Urinary bladder (tissue), 4 donors: Measurements from ENCODE around the gene EID3. TPM values are rescaled to one million over a fixed set of nuclear protein-coding genes. Genes with fewer than 3 reads are reported as not detected.
"Not testable (repeated sequence)": the region's sequence is repeated elsewhere in the genome, so short reads cannot be mapped to it uniquely, and the experiment has no call there.

ENCODE experiments used
- DNase-seq: peaks from one replicate; pipeline ENCODE4 v3.0.0-alpha.2; 2015; ENCODE audit errors: extremely low spot score
- H3K27ac ChIP-seq: one replicate; pipeline ENCODE4 v1.5.1; 2013; ENCODE audit warnings: low read depth, mild to moderate bottlenecking, moderate library complexity
- H3K36me3 ChIP-seq: one replicate; pipeline ENCODE4 v1.6.1; 2013; ENCODE audit warnings: mild to moderate bottlenecking, moderate library complexity; ENCODE audit not compliant: insufficient read depth
- H3K4me1 ChIP-seq: one replicate; pipeline ENCODE4 v1.6.1; 2013; ENCODE audit warnings: mild to moderate bottlenecking, moderate library complexity; ENCODE audit not compliant: insufficient read depth
- H3K4me3 ChIP-seq: one replicate; pipeline ENCODE4 v1.5.1; 2013; ENCODE audit warnings: low read depth, low read length
- WGBS: extraction: QIAGEN DNeasy Blood & Tissue Kit; methylation state at CpG from one replicate; pipeline ENCODE4 v1.1.7; 2013; 5-methylcytosine and 5-hydroxymethylcytosine counted together
- polyA plus RNA-seq: library from polyadenylated mRNA; stranded (reverse); fragments of 200-250 nt; gene quantifications from one replicate; pipeline ENCODE4 v1.2.3, GENCODE V29; 2013
- total RNA-seq: library from RNA; depleted of rRNA; stranded (reverse); fragments of >200 nt; gene quantifications from one replicate; pipeline ENCODE4 v1.2.3, GENCODE V29; 2014
- donor health status: healthy with polysubstance abuse.
- donor health status: healthy.

The EID3 gene
- total and polyA plus RNA-seq, 2 donors = 2.2 to 7.7 TPM

DNA sequence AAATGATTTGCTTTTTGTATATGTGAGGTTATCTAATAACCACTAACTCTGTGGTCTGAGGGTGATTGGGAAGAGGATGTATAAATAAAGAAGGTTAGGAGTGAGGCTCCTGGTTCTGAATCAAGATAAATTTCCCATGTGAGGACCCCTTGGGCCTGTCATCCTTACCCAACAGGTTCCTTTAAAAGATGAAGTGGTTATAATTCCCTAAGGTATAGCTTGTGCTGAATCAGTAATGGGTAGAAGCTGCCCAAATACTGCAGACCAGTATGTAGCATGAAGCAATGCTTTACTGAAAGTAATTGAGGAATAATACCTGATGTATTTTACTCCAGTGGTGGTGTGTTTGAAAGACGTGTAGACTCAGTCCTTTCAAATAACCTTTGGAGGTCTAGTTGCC is 8.7 kb downstream of the EID3 start:
- DNase-seq = no peak
- 86% methylated on average over 1 of the region's 1 CpG for WGBS
- Histone ChIP-seq H3K27ac (no peak overlapping the region), H3K36me3 (peaks cover 8% of the 10 kb centered on the region), H3K4me1 (no peaks in the 10 kb centered on the region), H3K4me3 (no peak overlapping the region)

GRCh38 chr12:104312654-104313053 is 9.1 kb downstream of the EID3 start:
- no peak for DNase-seq
- no peaks in the 10 kb centered on the region for H3K4me1 ChIP-seq
- H3K4me3 ChIP-seq = no peak overlapping the region
- 96% methylated on average over 1 of the region's 1 CpG for WGBS
- H3K27ac ChIP-seq = no peak overlapping the region
- peaks cover 8% of the 10 kb centered on the region for H3K36me3 ChIP-seq

DNA sequence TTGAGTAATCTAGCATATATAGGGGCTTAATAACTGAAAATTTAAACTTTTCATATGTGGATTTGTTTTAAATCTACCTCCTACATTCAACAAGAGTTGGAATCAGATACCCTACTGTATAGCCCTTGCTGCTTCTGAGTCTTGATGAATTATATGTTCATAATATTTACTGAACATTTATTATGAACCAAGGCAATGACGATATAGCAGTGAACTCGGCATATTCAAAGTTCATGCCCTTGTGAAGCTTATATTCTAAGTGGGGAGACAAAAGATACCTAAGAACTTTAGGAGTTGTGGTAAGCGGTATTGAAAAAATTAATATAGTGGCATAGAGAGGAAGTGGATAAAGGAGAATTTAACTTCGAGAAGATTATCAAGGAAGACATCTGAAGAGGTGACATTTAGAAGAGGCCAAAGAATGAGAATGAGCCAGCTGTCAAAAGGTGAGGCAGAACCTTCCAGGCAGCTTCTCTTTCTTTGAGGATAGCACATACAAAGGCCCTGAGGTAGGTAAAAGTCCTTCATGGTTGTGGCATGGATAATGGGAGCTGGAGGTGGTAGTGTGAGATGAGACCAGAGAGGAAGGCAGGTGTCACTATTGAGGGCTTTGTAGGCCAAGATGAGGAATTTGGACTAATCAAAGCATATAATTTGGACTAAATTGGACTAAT is 10.2 kb downstream of the EID3 start:
- peaks cover 8% of the 10 kb centered on the region for H3K36me3 ChIP-seq
- 62% methylated on average over 4 of the region's 4 CpGs for WGBS
- H3K27ac ChIP-seq = no peak overlapping the region
- no peaks in the 10 kb centered on the region for H3K4me1 ChIP-seq
- H3K4me3 ChIP-seq = no peak overlapping the region
- DNase-seq = no peak

DNA sequence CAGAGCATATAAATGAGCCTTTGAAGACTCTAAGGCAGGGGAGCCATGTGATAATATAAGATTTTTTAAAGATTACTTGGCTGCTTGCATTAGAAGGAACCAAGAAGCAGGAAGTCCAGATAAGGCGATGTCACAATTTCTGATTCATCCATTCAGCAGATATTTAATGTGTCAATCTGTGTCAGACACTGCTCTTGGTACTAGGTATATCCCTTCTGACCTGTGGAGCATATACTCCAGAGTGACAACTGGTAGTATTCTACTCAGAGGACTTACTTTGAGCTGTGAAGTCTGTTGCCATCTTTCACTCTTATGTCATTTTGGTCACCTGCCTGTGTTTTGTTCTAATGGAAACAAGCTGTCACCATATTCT is 10.7 kb downstream of the EID3 start:
- no peak for DNase-seq
- Histone ChIP-seq H3K36me3 (peaks cover 8% of the 10 kb centered on the region), H3K27ac (no peak overlapping the region), H3K4me1 (no peaks in the 10 kb centered on the region), H3K4me3 (no peak overlapping the region)
- 97% methylated on average over 1 of the region's 1 CpG for WGBS

DNA sequence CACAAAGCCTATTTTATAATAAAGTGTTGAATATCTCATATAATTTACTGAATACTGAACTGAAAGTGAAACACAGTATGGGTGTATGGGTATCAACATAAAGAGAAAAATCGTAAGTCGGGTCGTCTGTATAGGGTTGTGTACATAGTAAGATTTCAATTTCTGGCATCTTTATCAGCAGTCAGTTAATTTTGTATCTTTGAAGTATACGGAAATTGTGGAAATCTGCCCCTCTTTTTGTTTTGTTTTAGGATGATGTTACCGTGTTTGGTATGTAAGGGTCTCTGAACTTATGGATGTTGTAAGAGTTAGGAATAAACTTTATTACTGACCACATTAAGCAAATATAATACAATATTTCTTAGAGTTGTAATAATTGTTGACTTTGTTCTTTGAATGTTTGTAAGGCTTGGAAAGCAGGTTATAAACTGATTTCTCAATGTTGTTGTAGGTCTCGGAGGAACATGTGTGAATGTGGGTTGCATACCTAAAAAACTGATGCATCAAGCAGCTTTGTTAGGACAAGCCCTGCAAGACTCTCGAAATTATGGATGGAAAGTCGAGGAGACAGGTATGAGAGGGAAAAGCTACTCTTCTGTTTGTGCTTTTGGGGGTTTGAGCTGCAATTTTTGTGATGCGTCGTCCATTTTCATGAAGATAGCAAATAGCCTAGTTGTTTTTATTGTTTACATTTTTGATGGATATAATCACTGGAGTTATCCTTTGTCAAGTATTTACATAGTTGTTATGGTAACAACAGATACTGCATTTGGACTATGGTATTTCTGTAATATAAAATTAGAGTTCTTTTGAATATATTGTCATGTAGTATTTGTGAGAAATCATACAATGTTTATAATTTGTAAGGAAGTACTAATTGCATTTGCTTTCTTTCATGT is 12.0 kb downstream of the EID3 start:
- Histone ChIP-seq H3K36me3 (peaks cover 10% of the 10 kb centered on the region), H3K27ac (no peak overlapping the region)
- 42% methylated on average over 10 of the region's 10 CpGs for WGBS

GRCh38 chr12:104316936-104317335 is 13.4 kb downstream of the EID3 start:
- Histone ChIP-seq H3K36me3 (peaks cover 12% of the 10 kb centered on the region), H3K4me3 (no peak overlapping the region), H3K27ac (no peak overlapping the region), H3K4me1 (no peaks in the 10 kb centered on the region)
- no peak for DNase-seq

More for the DNA sequence above, 12.0 kb downstream of the EID3 start:
- H3K4me1 ChIP-seq = no peaks in the 10 kb centered on the region
- H3K4me3 ChIP-seq = no peak overlapping the region
- DNase-seq = no peak

GRCh38 chr12:104317538-104318210 is 14.1 kb downstream of the EID3 start:
- H3K4me3 ChIP-seq = no peak overlapping the region
- WGBS = 91% methylated on average over 7 of the region's 7 CpGs
- no peaks in the 10 kb centered on the region for H3K4me1 ChIP-seq
- no peak overlapping the region for H3K27ac ChIP-seq
- DNase-seq = no peak
- H3K36me3 ChIP-seq = peaks cover 10% of the 10 kb centered on the region

- DNase-seq = no peak
- WGBS = 89% methylated on average over 1 of the region's 1 CpG
- H3K27ac ChIP-seq = no peak overlapping the region
- H3K4me1 ChIP-seq = no peaks in the 10 kb centered on the region
- peaks cover 8% of the 10 kb centered on the region for H3K36me3 ChIP-seq
- no peak overlapping the region for H3K4me3 ChIP-seq
Measured at GRCh38 chr12:104319028-104319427, 15.5 kb downstream of the EID3 start.

GRCh38 chr12:104319918-104320626 is 16.5 kb downstream of the EID3 start:
- Histone ChIP-seq H3K27ac (no peak overlapping the region), H3K4me3 (no peak overlapping the region), H3K36me3 (peaks cover 4% of the 10 kb centered on the region), H3K4me1 (no peaks in the 10 kb centered on the region)
- 89% methylated on average over 1 of the region's 1 CpG for WGBS
- DNase-seq = no peak

GRCh38 chr12:104320627-104321024 is 17.1 kb downstream of the EID3 start:
- DNase-seq = no peak
- Histone ChIP-seq H3K27ac (no peak overlapping the region), H3K36me3 (peaks cover 4% of the 10 kb centered on the region), H3K4me1 (no peaks in the 10 kb centered on the region), H3K4me3 (no peak overlapping the region)

GRCh38 chr12:104321949-104322348 is 18.4 kb downstream of the EID3 start:
- WGBS = 91% methylated on average over 1 of the region's 1 CpG
- H3K4me3 ChIP-seq = no peak overlapping the region
- peaks cover 7% of the 10 kb centered on the region for H3K36me3 ChIP-seq
- no peak overlapping the region for H3K27ac ChIP-seq
- no peak for DNase-seq
- H3K4me1 ChIP-seq = no peaks in the 10 kb centered on the region

DNA sequence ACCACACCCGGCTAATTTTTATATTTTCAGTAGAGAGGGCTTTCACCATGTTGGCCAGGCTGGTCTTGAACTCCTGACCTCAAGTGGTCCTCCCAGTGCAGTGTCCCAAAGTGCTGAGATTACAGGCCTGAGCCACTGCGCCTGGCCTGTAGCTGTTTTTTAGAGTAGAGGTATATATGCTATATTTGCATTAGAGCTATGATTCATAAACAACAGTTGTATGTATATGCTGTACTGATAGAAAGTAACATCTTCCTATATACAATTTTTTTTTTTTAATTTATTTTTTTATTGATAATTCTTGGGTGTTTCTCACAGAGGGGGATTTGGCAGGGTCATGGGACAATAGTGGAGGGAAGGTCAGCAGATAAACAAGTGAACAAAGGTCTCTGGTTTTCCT is 19.0 kb downstream of the EID3 start:
- H3K4me3 ChIP-seq, H3K27ac ChIP-seq, H3K36me3 ChIP-seq, DNase-seq, H3K4me1 ChIP-seq: not testable (repeated sequence)
- 98% methylated on average over 2 of the region's 2 CpGs for WGBS

DNA sequence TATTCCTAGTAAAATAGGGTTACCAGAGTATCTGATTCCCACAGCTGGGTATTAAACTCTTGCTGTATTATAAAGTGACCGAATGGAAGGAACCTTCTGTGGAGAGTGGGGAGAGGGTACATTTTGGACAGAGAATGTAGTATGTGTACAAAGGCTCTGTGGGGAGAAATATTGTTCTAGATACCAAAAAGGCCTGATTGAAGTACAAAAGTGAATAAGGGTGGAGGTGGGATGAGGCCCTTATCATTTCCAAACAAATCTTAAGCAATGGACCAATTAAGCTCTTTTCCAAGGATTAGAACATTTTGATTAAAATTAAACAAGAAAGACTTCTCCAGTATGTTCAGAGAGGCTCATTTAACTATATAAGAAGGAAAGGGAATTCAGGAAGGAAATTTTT is 20.4 kb downstream of the EID3 start:
- no peaks in the 10 kb centered on the region for H3K4me1 ChIP-seq
- 97% methylated on average over 1 of the region's 1 CpG for WGBS
- H3K36me3 ChIP-seq = peaks cover 7% of the 10 kb centered on the region
- H3K4me3 ChIP-seq = no peak overlapping the region
- no peak overlapping the region for H3K27ac ChIP-seq
- no peak for DNase-seq
